SK-N-SH (cell line): ENCODE measurements around the gene CRISPLD2. TPM values are rescaled to one million over a fixed set of nuclear protein-coding genes. Genes with fewer than 3 reads are reported as not detected.
A peak's percentile ranks its signal among the peaks of the same experiment; 100 is the strongest.

Source experiments
- CTCF ChIA-PET: fragments of 300-600, 350-600 bp; formaldehyde crosslinking; extraction: SDS; loops from one replicate; lab custom pipeline; 2021; lab: Yijun Ruan, JAX
- POLR2A ChIA-PET: fragments of 350-600 bp; sonication (Branson Sonifier 250); formaldehyde crosslinking; extraction: SDS; loops from one replicate; lab custom pipeline; 2020; ENCODE audit warnings: antibody characterized with exemption, inconsistent platforms; lab: Yijun Ruan, JAX
- DNase-seq: peaks from one replicate; pipeline ENCODE4 v3.0.0; 2012
- H2AFZ ChIP-seq: fragments of 200-600 bp; sonication (generic); 2 replicates; pipeline ENCODE4 v1.8.1; 2016; ENCODE audit warnings: antibody characterized with exemption, mild to moderate bottlenecking, low read depth
- H3F3A ChIP-seq: fragments of 200-600 bp; sonication (generic); replicated peaks from 2 replicates; pipeline ENCODE3; 2016; ENCODE audit warnings: antibody characterized with exemption, mild to moderate bottlenecking; ENCODE audit not compliant: insufficient read depth
- H3K27ac ChIP-seq, 2 experiments: fragments of 200-500 bp in 1 of 2; fragments of 200-600 bp in 1 of 2; sonication (Bioruptor generic) in 1 of 2; sonication (generic), shearing (Covaris generic) in 1 of 2; 2 replicates each; pipeline versions ENCODE4 v1.5.1 to v1.6.1; 2014 to 2016; ENCODE audit warnings: low read depth in 2 of 2, inconsistent platforms in 1 of 2, low read length in 1 of 2, mild to moderate bottlenecking in 1 of 2, mixed read lengths in 1 of 2
- H3K27me3 ChIP-seq: fragments of 200-600 bp; sonication (generic), shearing (Covaris generic); 2 replicates; pipeline ENCODE4 v1.6.1; 2016; ENCODE audit warnings: mixed run types; ENCODE audit not compliant: insufficient read depth
- H3K36me3 ChIP-seq, 2 experiments: fragments of 200-500 bp in 1 of 2; fragments of 200-600 bp in 1 of 2; sonication (Bioruptor generic) in 1 of 2; sonication (generic) in 1 of 2; replicated peaks in 1 of 2; 2 replicates each; pipeline versions ENCODE3 to v1.5.1; 2014 to 2016; ENCODE audit warnings: low read length in 1 of 2, mild to moderate bottlenecking in 1 of 2; ENCODE audit not compliant: insufficient read depth in 2 of 2, control insufficient read depth in 1 of 2
- H3K4me1 ChIP-seq, 2 experiments: fragments of 200-500 bp in 1 of 2; fragments of 200-600 bp in 1 of 2; sonication (Bioruptor generic) in 1 of 2; sonication (generic), shearing (Covaris generic) in 1 of 2; 2 replicates each; pipeline versions ENCODE4 v1.5.1 to v1.6.1; 2014 to 2016; ENCODE audit warnings: low read depth in 1 of 2, low read length in 1 of 2, mixed run types in 1 of 2; ENCODE audit not compliant: insufficient read depth in 2 of 2, control insufficient read depth in 1 of 2
- H3K4me2 ChIP-seq: fragments of 200-600 bp; sonication (generic), shearing (Covaris generic); 2 replicates; pipeline ENCODE4 v1.6.1; 2017; ENCODE audit warnings: mixed run types
- H3K4me3 ChIP-seq, 2 experiments: fragments of 200-500 bp in 1 of 2; fragments of 200-600 bp in 1 of 2; sonication (Bioruptor generic) in 1 of 2; sonication (generic), shearing (Covaris generic) in 1 of 2; 2 replicates each; pipeline versions ENCODE4 v1.5.1 to v1.8.1; 2014 to 2016; ENCODE audit warnings: low read depth in 2 of 2, inconsistent platforms in 1 of 2, low read length in 1 of 2, mild to moderate bottlenecking in 1 of 2, mixed read lengths in 1 of 2, moderate library complexity in 1 of 2
- H3K79me2 ChIP-seq: fragments of 200-600 bp; sonication (generic); 2 replicates; pipeline ENCODE4 v1.8.1; 2017; ENCODE audit warnings: mild to moderate bottlenecking; ENCODE audit not compliant: insufficient read depth
- H3K9ac ChIP-seq: fragments of 200-600 bp; sonication (generic); 2 replicates; pipeline ENCODE4 v1.6.1; 2017; ENCODE audit warnings: mixed run types
- H3K9me2 ChIP-seq: fragments of 200-600 bp; sonication (generic); 2 replicates; pipeline ENCODE4 v1.6.1; 2017; ENCODE audit warnings: mixed run types
- H3K9me3 ChIP-seq: fragments of 200-600 bp; sonication (generic); 2 replicates; pipeline ENCODE4 v1.6.1; 2017; ENCODE audit warnings: mixed run types, mild to moderate bottlenecking, moderate library complexity
- H4K20me1 ChIP-seq: fragments of 200-600 bp; sonication (generic); 2 replicates; pipeline ENCODE4 v1.6.1; 2017; ENCODE audit warnings: mild to moderate bottlenecking, mixed run types; ENCODE audit not compliant: insufficient read depth
- EP300 ChIP-seq, 2 experiments: IDR thresholded peaks; 2 replicates each; pipeline versions ENCODE4 v1.4.0 to v1.6.1; 2012; ENCODE audit warnings: borderline replicate concordance in 1 of 2, low read depth in 1 of 2, low read length in 1 of 2
- EZH2phosphoT487 ChIP-seq: fragments of 200-600 bp; sonication (generic); IDR thresholded peaks from 2 replicates; pipeline ENCODE4 v1.6.1; 2017; ENCODE audit warnings: low read depth, mixed run types, mild to moderate bottlenecking, antibody characterized with exemption, moderate library complexity, borderline replicate concordance
- FOXJ3 ChIP-seq: sonication (generic); formaldehyde crosslinking; IDR thresholded peaks from 2 replicates; pipeline ENCODE4 v1.5.1; 2020; ENCODE audit warnings: mild to moderate bottlenecking, missing genetic modification reagents
- GABPA ChIP-seq: IDR thresholded peaks from 2 replicates; pipeline ENCODE4 v1.4.0; 2012; ENCODE audit warnings: low read depth, mild to moderate bottlenecking
- MXI1 ChIP-seq: IDR thresholded peaks from 2 replicates; pipeline ENCODE4 v1.6.1; 2012; ENCODE audit warnings: mild to moderate bottlenecking, low read depth, low read length, improper control_type of control experiment
- NFIC ChIP-seq: IDR thresholded peaks from 2 replicates; pipeline ENCODE4 v1.4.0; 2012; ENCODE audit warnings: borderline replicate concordance
- PBX3 ChIP-seq: IDR thresholded peaks from 2 replicates; pipeline ENCODE4; 2012
- YY1 ChIP-seq: IDR thresholded peaks from 2 replicates; pipeline ENCODE4 v1.4.0; 2012; ENCODE audit warnings: low read depth, mild to moderate bottlenecking
- WGBS: methylation state at CpG from one replicate; pipeline ENCODE4 v1.1.6; 2017; ENCODE audit warnings: low lambda C conversion rate; 5-methylcytosine and 5-hydroxymethylcytosine counted together
- polyA plus RNA-seq, 3 experiments: library from polyadenylated mRNA; depleted of rRNA; stranded (reverse); fragments of >200 nt; gene quantifications; 2 replicates each; pipeline ENCODE4 v1.2.3, GENCODE V29; 2012

CRISPLD2 gene
- polyA plus RNA-seq, 1 of the 3 experiments (the other 2 are of a cell fraction) = 6.3 TPM

GRCh38 chr16:84844049-84844350 is 24.2 kb downstream of the CRISPLD2 start:
- 0 out of 2 replicates have a peak, but pooled peaks have one; percentile 23 for TF ChIP-seq FOXJ3 (CRISPR knock-in tag)
- no peak for TF ChIP-seq MXI1
- CTCF ChIA-PET = interaction anchor here (0.6 to 2.1 kb wide), 2 partner anchors 109 to 127 kb away, joined by 3 to 8 read pairs; no protein-coding TSS in a partner anchor
- no peak overlapping the region for H3K4me2 ChIP-seq
- H3K9me3 ChIP-seq = no peaks in the 10 kb centered on the region
- H4K20me1 ChIP-seq = no peaks in the 10 kb centered on the region
- no peaks in the 10 kb centered on the region for H3K36me3 ChIP-seq
- no peaks in the 10 kb centered on the region for H3K79me2 ChIP-seq
- DNase-seq = peak; percentile 80
- H3K27me3 ChIP-seq = no peaks in the 10 kb centered on the region
- H2AFZ ChIP-seq = no peak overlapping the region
- peaks cover 6 to 13% of the 10 kb centered on the region in 2 experiments; a peak in 2 of 4 replicates for H3K4me1 ChIP-seq
- no peak overlapping the region for H3K4me3 ChIP-seq
- peaks cover 4% of the 10 kb centered on the region for H3F3A ChIP-seq
- H3K9me2 ChIP-seq = no peaks in the 10 kb centered on the region
- H3K9ac ChIP-seq = no peak overlapping the region
- POLR2A ChIA-PET = no interaction called here
- 80% methylated on average over 5 of the region's 5 CpGs for WGBS
- H3K27ac ChIP-seq = no peak overlapping the region

- Histone ChIP-seq H3K4me3 (no peak overlapping the region), H3K9ac (no peak overlapping the region), H3K9me3 (no peaks in the 10 kb centered on the region), H2AFZ (no peak overlapping the region), H3K9me2 (no peaks in the 10 kb centered on the region), H3K27ac (no peak overlapping the region), H3K27me3 (no peaks in the 10 kb centered on the region), H4K20me1 (no peaks in the 10 kb centered on the region), H3K4me2 (no peak overlapping the region), H3F3A (peaks cover 4% of the 10 kb centered on the region), H3K36me3 (no peaks in the 10 kb centered on the region), H3K4me1 (peaks cover 5 to 6% of the 10 kb centered on the region in 2 experiments; a peak in 1 of 4 replicates), H3K79me2 (no peaks in the 10 kb centered on the region)
- ChIA-PET POLR2A (no interaction called here), CTCF (interaction anchor here (0.6 to 1.6 kb wide), 2 partner anchors 46 to 108 kb away, joined by 3 read pairs; no protein-coding TSS in a partner anchor)
- no peak for DNase-seq
- 95% methylated on average over 25 of the region's 26 CpGs for WGBS
- TF ChIP-seq PBX3 = no peak
- TF ChIP-seq EZH2phosphoT487 = no peak
- TF ChIP-seq GABPA = no peak
- no peak for TF ChIP-seq YY1
- no peak for TF ChIP-seq EP300 (IDR thresholded peaks at IDR 0.05; ENCODE audit: borderline replicate concordance in 1 of 2, low read depth in 1 of 2, low read length in 1 of 2)
Measured at GRCh38 chr16:84844559-84845495, 25.0 kb downstream of the CRISPLD2 start.

- ChIA-PET POLR2A (no interaction called here), CTCF (interaction anchor here (1.6 kb wide), 1 partner anchor 46 kb away, joined by 3 read pairs; no protein-coding TSS in a partner anchor)
- H3K27ac ChIP-seq = no peak overlapping the region
- no peaks in the 10 kb centered on the region for H4K20me1 ChIP-seq
- no peaks in the 10 kb centered on the region for H3K79me2 ChIP-seq
- no peaks in the 10 kb centered on the region for H3K9me2 ChIP-seq
- DNase-seq = peak; percentile 34
- no peak for TF ChIP-seq NFIC
- TF ChIP-seq EP300 (IDR thresholded peaks at IDR 0.05; ENCODE audit: borderline replicate concordance in 1 of 2, low read depth in 1 of 2, low read length in 1 of 2) = no peak
- no peak for TF ChIP-seq GABPA
- H3F3A ChIP-seq = peaks cover 4% of the 10 kb centered on the region
- H3K27me3 ChIP-seq = no peaks in the 10 kb centered on the region
- H3K36me3 ChIP-seq = no peaks in the 10 kb centered on the region
- H2AFZ ChIP-seq = no peak overlapping the region
- no peak overlapping the region for H3K4me2 ChIP-seq
- no peaks in the 10 kb centered on the region for H3K9me3 ChIP-seq
- H3K4me1 ChIP-seq = peaks cover 0 to 6% of the 10 kb centered on the region in 2 experiments; a peak in 1 of 4 replicates
- 78% methylated on average over 5 of the region's 14 CpGs for WGBS
- no peak overlapping the region for H3K9ac ChIP-seq
- no peak overlapping the region for H3K4me3 ChIP-seq
Measured at GRCh38 chr16:84845496-84846002, 25.8 kb downstream of the CRISPLD2 start.
